ES-I3 (cell line): ENCODE data around the gene UST.
"Not testable (repeated sequence)": the region's sequence is repeated elsewhere in the genome, so short reads cannot be mapped to it uniquely, and the experiment has no call there.

Experiments
- H3K36me3 ChIP-seq: 2 replicates; pipeline ENCODE4 v1.6.1; 2013; ENCODE audit warnings: mild to moderate bottlenecking, low read length, control low read depth, moderate library complexity; ENCODE audit not compliant: insufficient read depth
- H3K4me1 ChIP-seq: 2 replicates; pipeline ENCODE4 v1.6.1; 2013; ENCODE audit warnings: mild to moderate bottlenecking, control low read depth, low read length; ENCODE audit not compliant: insufficient read depth
- H3K9ac ChIP-seq: 2 replicates; pipeline ENCODE4 v1.6.1; 2013; ENCODE audit warnings: low read depth, mild to moderate bottlenecking, low read length, moderate library complexity
- H3K9me3 ChIP-seq: 2 replicates; pipeline ENCODE4 v1.6.1; 2013; ENCODE audit warnings: mild to moderate bottlenecking, low read length, moderate library complexity; ENCODE audit not compliant: control insufficient read depth, insufficient read depth

Gene UST

DNA sequence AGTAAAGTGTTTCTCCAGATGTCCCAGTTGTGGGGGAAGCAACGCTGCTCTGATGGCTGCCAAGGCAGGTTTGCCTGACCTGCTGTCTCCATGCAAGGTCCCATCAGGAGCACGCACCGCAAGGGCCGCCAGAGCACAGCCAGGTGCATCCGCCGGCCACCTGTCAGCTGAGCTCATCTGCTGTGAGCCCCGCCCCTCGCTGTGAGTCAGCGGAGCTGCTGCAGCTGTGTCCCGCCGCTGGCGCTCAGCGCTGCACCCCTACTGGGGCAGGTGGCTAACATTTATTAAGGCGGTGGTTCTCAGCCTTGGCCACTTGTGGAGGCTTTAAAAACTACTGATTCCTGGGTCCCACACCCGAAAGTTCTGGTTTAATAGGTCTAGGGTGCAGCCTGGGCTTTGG, 225.7 kb downstream of the UST start:
- Histone ChIP-seq H3K9ac (no peak overlapping the region), H3K36me3 (0 out of 2 replicates have a peak, but pooled peaks cover 3% of the 10 kb centered on the region), H3K9me3 (no peaks in the 10 kb centered on the region), H3K4me1 (peaks cover 34% of the 10 kb centered on the region)

DNA sequence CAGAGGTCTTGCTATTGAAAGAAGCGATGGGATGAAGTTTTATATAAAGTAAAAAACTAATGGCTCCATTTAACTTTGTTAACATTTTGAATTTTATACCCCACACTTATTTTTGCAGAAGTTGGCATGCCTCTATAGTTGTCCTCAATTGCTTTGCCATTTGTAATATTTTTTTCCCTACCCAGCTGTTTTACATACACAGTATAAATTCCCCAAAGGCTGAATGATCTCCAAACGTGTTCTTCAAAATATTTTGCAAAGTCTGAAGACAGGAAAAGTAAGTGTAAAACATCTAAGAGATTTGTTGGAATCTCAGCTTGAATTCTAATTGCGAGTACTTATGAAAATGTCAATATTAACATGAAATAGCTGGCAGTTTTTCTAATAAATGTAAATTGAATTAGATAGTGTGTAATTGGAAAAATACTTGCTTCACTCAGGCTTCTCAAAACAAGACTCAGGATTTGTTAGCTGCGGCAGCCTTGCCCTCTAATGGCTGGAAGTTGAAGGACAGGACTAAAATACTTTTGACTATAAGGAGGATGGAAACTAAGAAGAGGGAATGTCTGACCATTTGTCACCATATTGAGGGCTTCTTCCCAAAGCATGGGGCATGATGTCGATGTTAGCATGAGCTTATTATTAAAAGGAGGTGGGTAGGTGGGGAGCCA, 226.8 kb downstream of the UST start:
- Histone ChIP-seq H3K36me3 (0 out of 2 replicates have a peak, but pooled peaks cover 3% of the 10 kb centered on the region), H3K9ac (no peak overlapping the region; the same call in 1 of the 2 replicates)

DNA sequence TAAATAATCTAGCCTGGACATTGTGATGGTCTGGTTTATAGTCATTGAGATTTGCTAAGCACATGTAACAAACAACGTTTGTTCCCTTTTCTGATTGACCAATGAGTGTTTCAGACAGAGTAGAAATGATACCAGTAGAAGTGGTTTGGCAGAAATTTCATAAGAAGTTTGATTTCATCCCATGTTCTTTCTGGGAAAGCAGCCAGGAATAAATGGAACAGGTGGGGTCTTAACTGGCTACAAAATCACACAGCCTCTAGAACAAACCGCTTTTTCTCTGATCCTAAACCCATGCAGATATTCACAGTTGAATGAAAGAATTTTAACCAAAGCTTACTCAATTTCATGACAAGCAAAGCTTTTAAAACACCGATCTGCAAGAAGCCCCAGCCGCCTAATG, 227.5 kb downstream of the UST start:
- H3K9ac ChIP-seq = no peak overlapping the region
- H3K4me1 ChIP-seq = peaks cover 32% of the 10 kb centered on the region
- no peaks in the 10 kb centered on the region for H3K9me3 ChIP-seq
- H3K36me3 ChIP-seq = 0 out of 2 replicates have a peak, but pooled peaks cover 3% of the 10 kb centered on the region

More for the DNA sequence above, 226.8 kb downstream of the UST start:
- peaks cover 29% of the 10 kb centered on the region for H3K4me1 ChIP-seq
- no peaks in the 10 kb centered on the region for H3K9me3 ChIP-seq

GRCh38 chr6:148978298-148978697, 231.5 kb downstream of the UST start:
- not testable (repeated sequence) for H3K9ac ChIP-seq, H3K9me3 ChIP-seq, H3K36me3 ChIP-seq
- peaks cover 29% of the 10 kb centered on the region for H3K4me1 ChIP-seq

DNA sequence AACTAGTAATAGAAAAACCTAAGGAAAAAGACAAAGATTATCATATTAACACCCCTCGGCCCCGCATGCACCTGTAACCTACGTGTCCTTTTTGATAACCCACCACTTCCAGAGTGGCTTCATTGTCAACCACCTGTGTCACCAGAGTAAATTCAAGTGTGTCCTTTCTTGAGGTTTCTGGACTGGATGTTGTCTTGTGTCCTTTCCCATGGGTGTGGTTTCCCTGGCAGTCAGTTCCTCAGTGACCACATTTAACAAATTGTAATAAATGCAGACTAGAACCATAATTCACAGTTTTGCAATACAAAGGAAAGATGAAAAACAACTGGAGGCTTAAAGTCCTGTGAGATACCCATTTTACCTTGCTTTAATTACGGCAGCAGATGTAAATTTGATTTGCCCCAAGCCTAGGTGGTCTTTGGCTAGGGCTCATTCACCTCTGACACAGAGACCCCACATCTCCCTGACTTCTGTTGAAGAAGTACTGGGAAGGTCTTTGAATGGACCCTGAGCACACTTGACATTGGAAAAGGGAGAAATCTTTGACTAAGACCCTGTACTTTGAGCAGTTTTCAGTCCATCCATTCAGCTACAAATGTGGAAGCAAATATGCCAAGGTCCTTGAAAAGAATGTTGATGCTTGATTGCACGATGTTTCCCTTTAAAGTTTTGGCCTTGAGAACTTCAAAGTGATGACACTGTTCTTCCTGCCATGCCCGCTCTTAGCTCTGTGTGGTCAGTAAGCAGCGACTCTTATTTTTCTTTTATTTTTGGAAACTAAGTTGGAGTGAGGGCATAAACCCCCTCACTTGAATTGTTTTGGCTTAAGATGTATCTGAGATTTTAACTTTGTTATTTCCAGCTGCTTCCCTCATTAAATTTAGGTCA, 232.4 kb downstream of the UST start:
- H3K4me1 ChIP-seq = peaks cover 19% of the 10 kb centered on the region
- H3K36me3 ChIP-seq = peaks cover 5% of the 10 kb centered on the region; the same call in 1 of the 2 replicates
- no peak overlapping the region for H3K9ac ChIP-seq
- H3K9me3 ChIP-seq = no peaks in the 10 kb centered on the region

DNA sequence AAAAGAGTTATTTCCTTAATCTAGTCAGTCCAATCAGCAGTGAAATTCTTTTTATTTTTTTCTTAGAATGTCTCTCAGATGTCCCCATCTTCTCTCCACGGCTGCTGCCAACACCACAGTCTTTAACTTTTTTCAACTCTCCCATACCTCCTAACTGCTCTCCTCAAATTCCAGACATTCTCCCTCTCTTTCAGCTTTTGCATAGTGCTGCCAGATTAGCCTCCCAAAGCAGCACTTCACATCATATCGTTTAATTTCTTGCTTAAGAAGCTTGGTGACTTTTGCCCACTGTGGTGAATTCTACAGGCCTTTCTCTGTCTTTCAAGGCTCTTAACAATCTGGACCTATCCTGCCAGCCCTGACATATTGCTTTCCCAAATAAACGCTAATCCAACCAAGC, 233.4 kb downstream of the UST start:
- Histone ChIP-seq H3K36me3 (peaks cover 5% of the 10 kb centered on the region; the same call in 1 of the 2 replicates), H3K9me3 (no peaks in the 10 kb centered on the region), H3K4me1 (peaks cover 15% of the 10 kb centered on the region), H3K9ac (no peak overlapping the region)

DNA sequence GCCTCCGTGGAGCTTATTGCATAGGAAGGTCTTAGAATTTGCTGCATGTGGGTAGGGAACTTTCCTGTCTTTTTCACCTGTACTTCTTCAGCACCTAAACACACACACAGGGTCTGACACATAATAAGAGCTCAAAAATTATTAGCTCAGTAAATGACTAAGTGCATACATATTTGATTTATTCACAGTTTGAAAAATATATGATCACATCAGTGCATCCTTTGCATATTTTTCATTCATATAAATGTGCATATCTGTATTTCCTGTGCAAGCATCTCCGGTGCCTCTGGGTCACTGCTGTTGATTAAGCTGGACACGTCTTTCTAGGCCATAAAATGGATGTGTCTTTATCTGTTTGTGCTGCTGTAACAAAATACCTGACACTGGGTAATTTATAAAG, 234.7 kb downstream of the UST start:
- H3K4me1 ChIP-seq = peaks cover 15% of the 10 kb centered on the region
- H3K36me3 ChIP-seq = peaks cover 2% of the 10 kb centered on the region; the same call in 1 of the 2 replicates
- H3K9me3 ChIP-seq = no peaks in the 10 kb centered on the region
- H3K9ac ChIP-seq = no peak overlapping the region

DNA sequence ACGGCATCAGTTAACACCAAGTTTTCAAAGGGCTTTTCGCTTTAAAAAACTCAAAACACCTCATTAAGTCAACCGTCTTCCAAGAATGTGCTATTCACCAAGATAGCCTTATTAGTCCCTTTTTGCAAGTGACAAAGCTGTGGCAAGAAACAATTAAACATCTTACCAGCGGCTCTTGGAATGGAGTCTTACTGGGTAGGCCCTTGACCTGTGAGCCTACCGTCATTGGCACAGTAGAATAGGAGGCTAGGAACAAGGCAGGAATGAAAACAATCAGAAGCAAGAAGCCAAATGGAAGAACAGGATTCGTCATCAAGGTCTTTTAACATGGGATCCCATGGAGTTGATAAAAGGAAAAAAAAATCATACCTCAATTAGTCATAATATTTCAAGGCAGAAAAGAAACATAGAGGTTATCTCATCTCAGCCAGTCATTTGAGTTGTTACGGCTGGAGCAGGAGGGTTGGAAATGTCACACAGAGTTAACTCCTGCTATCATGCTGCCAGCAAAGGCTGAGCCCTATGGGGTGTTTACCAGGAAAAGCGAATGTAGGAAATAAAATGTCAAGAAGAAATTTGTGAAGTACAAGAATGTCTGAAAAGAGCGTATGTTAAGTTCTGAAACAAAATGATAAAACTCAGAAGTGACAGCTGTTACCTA, 236.4 kb downstream of the UST start:
- Histone ChIP-seq H3K36me3 (peaks cover 7% of the 10 kb centered on the region; the same call in 1 of the 2 replicates), H3K9ac (no peak overlapping the region), H3K9me3 (no peaks in the 10 kb centered on the region), H3K4me1 (peaks cover 18% of the 10 kb centered on the region)

- Histone ChIP-seq H3K4me1 (peaks cover 26% of the 10 kb centered on the region), H3K36me3 (peaks cover 10% of the 10 kb centered on the region; the same call in 1 of the 2 replicates), H3K9ac (no peak overlapping the region), H3K9me3 (no peaks in the 10 kb centered on the region)
Measured at GRCh38 chr6:148983966-148984365, 237.1 kb downstream of the UST start.

DNA sequence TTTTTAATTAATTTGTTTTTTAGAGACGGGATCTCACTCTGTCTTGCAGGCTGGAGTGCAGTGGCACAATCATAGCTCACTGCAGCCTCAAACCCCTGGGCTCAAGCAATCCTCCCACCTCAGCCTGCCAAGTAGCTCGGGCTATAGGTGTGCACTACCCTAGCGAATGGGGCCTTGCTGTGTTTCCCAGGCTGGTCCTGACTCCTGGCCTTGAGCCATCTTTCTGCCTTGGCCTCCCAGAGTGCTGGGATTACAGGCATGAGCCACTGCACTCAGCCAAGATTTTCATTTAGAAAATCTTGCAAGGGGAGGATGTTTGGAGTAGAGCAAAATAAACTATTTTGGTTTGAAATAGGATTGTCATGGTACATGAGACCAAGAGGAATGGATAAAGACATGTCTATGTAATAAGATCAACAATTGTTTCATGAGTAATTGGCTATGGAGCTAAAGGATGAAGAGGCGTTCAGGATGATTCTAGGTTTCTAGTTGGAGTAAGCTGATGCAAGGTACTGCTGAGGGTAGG, 237.8 kb downstream of the UST start:
- H3K9me3 ChIP-seq = no peaks in the 10 kb centered on the region
- peaks cover 25% of the 10 kb centered on the region for H3K4me1 ChIP-seq
- peaks cover 10% of the 10 kb centered on the region; the same call in 1 of the 2 replicates for H3K36me3 ChIP-seq
- no peak overlapping the region for H3K9ac ChIP-seq

- Histone ChIP-seq H3K36me3 (peaks cover 10% of the 10 kb centered on the region; the same call in 1 of the 2 replicates), H3K9ac (no peak overlapping the region), H3K9me3 (no peaks in the 10 kb centered on the region)
Measured at GRCh38 chr6:148985499-148985898, 238.7 kb downstream of the UST start.

GRCh38 chr6:148986608-148987007, 239.8 kb downstream of the UST start:
- H3K36me3 ChIP-seq = peaks cover 10% of the 10 kb centered on the region; the same call in 1 of the 2 replicates
- no peak overlapping the region for H3K9ac ChIP-seq
- H3K4me1 ChIP-seq = peaks cover 19% of the 10 kb centered on the region; the same call in 1 of the 2 replicates
- no peaks in the 10 kb centered on the region for H3K9me3 ChIP-seq

More at GRCh38 chr6:148985499-148985898, 238.7 kb downstream of the UST start:
- H3K4me1 ChIP-seq = peaks cover 19% of the 10 kb centered on the region

GRCh38 chr6:148987982-148988381, 241.2 kb downstream of the UST start:
- H3K4me1 ChIP-seq = peaks cover 19% of the 10 kb centered on the region; the same call in 1 of the 2 replicates
- H3K9me3 ChIP-seq = peaks cover 4% of the 10 kb centered on the region; the same call in 1 of the 2 replicates
- peaks cover 10% of the 10 kb centered on the region; the same call in 1 of the 2 replicates for H3K36me3 ChIP-seq
- no peak overlapping the region for H3K9ac ChIP-seq

GRCh38 chr6:148989585-148989984, 242.8 kb downstream of the UST start:
- peaks cover 19% of the 10 kb centered on the region; the same call in 1 of the 2 replicates for H3K4me1 ChIP-seq
- peaks cover 4% of the 10 kb centered on the region; the same call in 1 of the 2 replicates for H3K9me3 ChIP-seq
- peaks cover 11% of the 10 kb centered on the region; the same call in 1 of the 2 replicates for H3K36me3 ChIP-seq
- no peak overlapping the region for H3K9ac ChIP-seq
